ENCODE measurements around the gene ARSG.

ARSG gene

DNA sequence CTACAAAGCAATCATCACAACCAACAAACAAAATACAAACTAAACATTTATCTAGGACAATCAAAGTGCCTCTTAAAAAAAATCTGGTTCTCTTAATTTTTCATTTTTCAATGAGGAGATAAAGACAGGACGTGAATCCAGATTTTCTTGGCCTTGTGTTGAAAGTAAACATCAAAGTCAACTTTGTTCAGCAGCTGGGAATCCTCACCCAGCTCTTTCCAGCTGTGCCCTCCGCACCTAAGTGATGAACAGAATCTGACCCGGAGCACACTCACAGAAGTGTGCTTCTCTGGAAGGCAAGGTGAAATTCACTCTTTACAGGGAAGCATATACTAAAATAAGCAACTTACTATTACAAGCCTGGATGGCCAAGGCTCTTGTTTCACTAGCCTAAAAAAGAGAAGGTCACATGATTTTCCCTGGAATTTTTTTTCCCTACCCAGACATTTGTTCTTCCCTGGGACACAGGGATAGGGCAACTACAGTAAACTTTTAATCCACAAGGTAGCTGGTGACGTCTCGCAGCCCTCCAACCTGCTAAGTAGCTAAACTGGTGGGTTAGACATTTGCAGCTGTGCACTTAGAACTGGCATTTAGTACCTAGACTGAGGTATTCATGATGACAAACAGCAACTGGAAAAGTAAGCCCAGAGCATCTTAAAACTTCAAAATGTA lies 162.8 kb downstream of the ARSG start:
- TF ChIP-seq, protein P1, sequence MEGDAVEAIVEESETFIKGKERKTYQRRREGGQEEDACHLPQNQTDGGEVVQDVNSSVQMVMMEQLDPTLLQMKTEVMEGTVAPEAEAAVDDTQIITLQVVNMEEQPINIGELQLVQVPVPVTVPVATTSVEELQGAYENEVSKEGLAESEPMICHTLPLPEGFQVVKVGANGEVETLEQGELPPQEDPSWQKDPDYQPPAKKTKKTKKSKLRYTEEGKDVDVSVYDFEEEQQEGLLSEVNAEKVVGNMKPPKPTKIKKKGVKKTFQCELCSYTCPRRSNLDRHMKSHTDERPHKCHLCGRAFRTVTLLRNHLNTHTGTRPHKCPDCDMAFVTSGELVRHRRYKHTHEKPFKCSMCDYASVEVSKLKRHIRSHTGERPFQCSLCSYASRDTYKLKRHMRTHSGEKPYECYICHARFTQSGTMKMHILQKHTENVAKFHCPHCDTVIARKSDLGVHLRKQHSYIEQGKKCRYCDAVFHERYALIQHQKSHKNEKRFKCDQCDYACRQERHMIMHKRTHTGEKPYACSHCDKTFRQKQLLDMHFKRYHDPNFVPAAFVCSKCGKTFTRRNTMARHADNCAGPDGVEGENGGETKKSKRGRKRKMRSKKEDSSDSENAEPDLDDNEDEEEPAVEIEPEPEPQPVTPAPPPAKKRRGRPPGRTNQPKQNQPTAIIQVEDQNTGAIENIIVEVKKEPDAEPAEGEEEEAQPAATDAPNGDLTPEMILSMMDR (IDR thresholded peaks at IDR 0.05; ENCODE audit: low read depth, low read length, missing control alignments) = no peak
- in situ Hi-C loops (cut with HindIII; ENCODE audit: low sequenced_read_pairs) = no loop called here
- no peak overlapping the region for H3K4me3 ChIP-seq (ENCODE audit: low read depth, low read length)
- no peak for DNase-seq (ENCODE audit: low read depth)

DNA sequence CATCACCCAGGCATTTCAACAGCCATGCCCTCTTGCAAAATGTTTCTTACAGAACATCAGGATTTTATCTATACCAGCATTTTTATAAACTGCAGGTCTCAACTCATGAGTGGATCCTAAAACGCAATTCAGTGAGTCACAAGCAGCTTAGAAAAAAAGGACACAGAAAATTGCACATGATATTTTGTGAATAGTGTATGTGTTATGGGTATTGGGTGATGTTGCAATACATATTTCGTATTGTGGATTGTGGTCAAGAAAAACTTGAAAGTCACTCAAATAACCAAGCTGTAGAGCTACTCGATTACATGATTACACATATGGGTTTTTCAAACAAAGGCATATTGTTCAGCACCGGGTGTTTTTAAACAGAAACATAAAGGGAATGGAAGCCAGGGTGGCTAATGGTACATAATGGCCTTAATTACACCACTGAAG lies 164.6 kb downstream of the ARSG start:
- H3K4me3 ChIP-seq (ENCODE audit: low read depth, low read length) = peak overlapping the region; percentile 86
- in situ Hi-C loops (cut with HindIII; ENCODE audit: low sequenced_read_pairs) = no loop called here
- peak; percentile 44 for DNase-seq (ENCODE audit: low read depth)
- TF ChIP-seq, protein P1 (IDR thresholded peaks at IDR 0.05; ENCODE audit: low read depth, low read length, missing control alignments) = no peak

DNA sequence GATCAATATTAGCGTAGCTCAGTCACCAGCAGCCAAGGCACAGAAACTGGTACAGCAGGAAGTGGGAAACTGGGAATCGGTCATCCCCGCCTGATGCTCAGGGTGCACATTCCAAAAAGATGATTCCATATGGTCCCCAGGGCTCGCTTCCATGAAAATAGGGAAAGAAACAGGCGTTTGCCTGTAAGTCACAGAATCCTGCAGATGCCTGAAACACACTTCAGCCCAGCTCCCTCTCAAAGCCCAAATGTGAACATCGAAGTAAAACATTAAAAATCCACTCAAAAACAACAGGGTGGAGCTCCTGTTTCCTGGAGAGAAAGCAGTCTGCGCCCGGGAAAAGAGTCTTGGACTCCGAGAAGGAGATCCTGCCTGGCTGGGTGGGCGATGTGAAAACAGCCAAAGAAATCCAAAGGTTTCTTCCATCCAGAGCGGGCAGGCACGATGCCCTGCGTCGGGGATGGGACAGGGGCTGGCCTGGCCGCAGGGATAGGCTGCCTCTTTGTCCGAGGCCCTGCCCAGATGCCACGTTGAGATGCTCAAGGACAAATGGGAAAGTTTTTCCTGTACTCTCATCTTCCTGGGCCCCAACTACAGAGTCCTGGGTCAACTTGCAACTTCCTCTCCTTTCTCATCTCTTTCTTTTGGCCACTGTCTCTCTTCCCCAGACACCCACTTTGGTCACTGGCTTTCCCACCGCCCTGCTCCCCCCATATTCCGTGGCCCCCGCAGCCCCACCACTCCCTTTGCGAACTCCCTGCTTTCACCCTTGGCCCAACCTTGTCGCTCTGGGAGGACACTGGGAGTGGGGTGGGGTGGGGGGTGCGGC lies 165.3 kb downstream of the ARSG start:
- TF ChIP-seq, protein P1 (IDR thresholded peaks at IDR 0.05; ENCODE audit: low read depth, low read length, missing control alignments) = no peak
- H3K4me3 ChIP-seq (ENCODE audit: low read depth, low read length) = peak overlapping the region; percentile 86
- in situ Hi-C loops (cut with HindIII; ENCODE audit: low sequenced_read_pairs) = no loop called here
- DNase-seq (ENCODE audit: low read depth) = peak; percentile 59

DNA sequence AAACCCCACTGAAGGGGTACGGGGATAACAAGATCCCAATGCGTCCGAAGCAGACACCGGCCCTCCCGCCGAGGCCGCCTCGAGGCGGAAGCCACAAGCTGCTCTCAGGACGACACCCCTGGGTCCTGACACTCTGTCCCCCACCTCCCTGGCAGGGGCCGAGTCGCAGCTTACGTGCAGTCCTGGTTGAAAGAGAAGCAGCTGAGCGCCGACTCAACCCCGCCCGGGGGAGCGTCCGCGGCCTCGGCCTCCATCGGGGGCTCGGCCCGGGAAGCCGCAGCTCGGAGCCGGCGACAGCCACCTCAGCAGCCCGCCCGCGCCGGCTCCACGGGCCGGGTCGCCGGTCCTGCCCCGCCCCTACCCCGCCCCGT lies 165.9 kb downstream of the ARSG start, which contains the start of gene WIPI1:
Gene WIPI1, minus strand, starts transcription at position 329 of the 371 bp plus-strand sequence. Its CDS starts 75 bp downstream, at position 254.
- DNase-seq (ENCODE audit: low read depth) = no peak
- in situ Hi-C loops (cut with HindIII; ENCODE audit: low sequenced_read_pairs) = no loop called here
- TF ChIP-seq, protein P1 (IDR thresholded peaks at IDR 0.05; ENCODE audit: low read depth, low read length, missing control alignments) = no peak
- peak within 1 kb of the TSS; percentile 86 for H3K4me3 ChIP-seq (ENCODE audit: low read depth, low read length)

DNA sequence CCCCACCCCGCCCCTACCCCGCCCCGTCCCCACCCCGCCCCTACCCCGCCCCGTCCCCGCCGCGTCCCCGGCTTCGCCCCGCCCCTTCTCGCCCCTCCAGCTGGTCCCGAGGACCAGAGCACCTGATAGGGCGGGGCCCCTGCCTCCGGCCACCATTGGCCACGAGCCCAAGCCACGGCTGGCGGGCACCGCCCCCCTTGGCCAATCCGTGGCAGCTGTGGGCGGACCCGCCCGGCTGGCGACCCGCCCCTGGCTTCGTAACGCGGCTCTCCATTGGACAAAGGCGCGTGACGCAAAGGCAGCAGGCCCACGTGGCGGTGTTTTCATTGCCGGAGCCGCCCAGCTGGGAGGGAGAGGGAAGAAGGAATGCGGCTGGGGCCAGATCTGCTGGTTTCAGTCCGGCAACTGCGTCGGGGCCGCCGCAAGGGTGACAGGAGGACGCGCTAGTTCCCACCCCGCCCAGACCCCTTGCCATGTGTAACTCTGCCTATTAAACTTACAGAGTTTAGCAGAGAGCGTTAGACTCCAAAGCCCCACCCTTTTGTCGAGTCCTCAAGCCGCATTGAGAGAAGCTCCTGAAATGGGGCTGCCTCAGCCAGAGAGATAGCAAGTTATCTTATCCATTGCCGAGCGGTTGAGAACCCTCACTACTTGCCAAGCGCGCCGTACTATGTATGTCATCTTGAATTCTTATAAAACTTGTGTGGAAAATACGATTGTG lies 166.4 kb downstream of the ARSG start:
- TF ChIP-seq, protein P1 (IDR thresholded peaks at IDR 0.05; ENCODE audit: low read depth, low read length, missing control alignments) = no peak
- in situ Hi-C loops (cut with HindIII; ENCODE audit: low sequenced_read_pairs) = no loop called here
- peak overlapping the region; percentile 86 for H3K4me3 ChIP-seq (ENCODE audit: low read depth, low read length)
- DNase-seq (ENCODE audit: low read depth) = peak; percentile 96
